VCaP (cell line): ENCODE measurements around the gene GSE1.

Experiments
- H3K27ac ChIP-seq: fragments of 450-650 bp; 2 replicates; pipeline ENCODE4 v1.5.1; 2017
- TF ChIP-seq, protein P1 (sequence below): fragments of 450-650 bp; conservative IDR thresholded peaks from 2 replicates; pipeline ENCODE4 v1.5.1; 2017; ENCODE audit warnings: mild to moderate bottlenecking, moderate library complexity

The GSE1 gene

GRCh38 chr16:85612801-85613603 is at the start of gene GSE1:
GSE1 (plus strand) TSS chr16:85613322; CDS start chr16:85613392, 70 bp downstream.
- TF ChIP-seq, protein P1, sequence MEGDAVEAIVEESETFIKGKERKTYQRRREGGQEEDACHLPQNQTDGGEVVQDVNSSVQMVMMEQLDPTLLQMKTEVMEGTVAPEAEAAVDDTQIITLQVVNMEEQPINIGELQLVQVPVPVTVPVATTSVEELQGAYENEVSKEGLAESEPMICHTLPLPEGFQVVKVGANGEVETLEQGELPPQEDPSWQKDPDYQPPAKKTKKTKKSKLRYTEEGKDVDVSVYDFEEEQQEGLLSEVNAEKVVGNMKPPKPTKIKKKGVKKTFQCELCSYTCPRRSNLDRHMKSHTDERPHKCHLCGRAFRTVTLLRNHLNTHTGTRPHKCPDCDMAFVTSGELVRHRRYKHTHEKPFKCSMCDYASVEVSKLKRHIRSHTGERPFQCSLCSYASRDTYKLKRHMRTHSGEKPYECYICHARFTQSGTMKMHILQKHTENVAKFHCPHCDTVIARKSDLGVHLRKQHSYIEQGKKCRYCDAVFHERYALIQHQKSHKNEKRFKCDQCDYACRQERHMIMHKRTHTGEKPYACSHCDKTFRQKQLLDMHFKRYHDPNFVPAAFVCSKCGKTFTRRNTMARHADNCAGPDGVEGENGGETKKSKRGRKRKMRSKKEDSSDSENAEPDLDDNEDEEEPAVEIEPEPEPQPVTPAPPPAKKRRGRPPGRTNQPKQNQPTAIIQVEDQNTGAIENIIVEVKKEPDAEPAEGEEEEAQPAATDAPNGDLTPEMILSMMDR: no peak
- H3K27ac ChIP-seq: peak within 1 kb of the TSS; percentile 85

- TF ChIP-seq, protein P1: no peak
- H3K27ac ChIP-seq: peak overlapping the region; percentile 47
Observed at GRCh38 chr16:85563515-85564276, 49.4 kb upstream of the GSE1 start.

DNA sequence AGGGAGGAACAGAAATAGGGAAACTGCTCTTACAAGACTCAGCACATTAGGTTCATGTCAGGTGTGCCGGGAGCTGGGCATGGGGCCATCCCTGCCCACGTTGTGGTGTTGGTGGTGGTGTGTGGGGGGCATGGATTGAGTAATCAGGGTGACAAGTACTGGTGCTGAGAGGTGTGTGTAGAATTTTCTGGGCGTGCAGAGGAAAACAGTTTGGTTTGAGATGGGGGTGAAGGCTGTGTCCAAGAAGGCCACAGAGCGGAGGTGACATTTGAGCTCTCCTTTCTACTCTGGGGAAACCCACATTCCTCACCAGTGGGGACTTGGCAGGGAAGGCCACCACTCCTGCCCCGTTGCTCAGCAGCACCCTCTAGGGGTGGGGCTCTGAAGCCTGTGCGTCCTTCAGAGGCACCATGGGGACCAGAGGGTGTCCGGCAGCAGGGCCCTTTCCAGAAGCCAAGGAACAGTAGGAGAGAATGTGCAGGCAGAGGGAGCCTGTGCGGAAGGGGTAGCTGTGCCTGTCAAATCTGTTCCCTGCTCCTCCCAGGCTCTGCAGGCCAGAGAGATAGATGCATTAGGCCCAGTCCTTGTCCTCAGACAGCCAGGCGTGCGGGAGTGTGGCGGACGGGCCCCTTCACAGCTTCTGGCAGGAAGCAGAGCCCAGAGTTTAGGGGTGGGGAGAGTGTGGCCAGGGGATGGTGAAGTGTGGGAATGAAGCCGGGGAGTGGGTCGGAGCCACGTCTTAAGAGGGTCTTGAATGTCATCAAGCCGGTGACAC is 48.7 kb upstream of the GSE1 start:
- TF ChIP-seq, protein P1: peak; percentile 20; the same call in 1 of the 2 replicates

GRCh38 chr16:85565340-85565739 is 47.8 kb upstream of the GSE1 start:
- H3K27ac ChIP-seq: no peak overlapping the region
- TF ChIP-seq, protein P1: no peak

More for the DNA sequence above, 48.7 kb upstream of the GSE1 start:
- H3K27ac ChIP-seq: peak overlapping the region; percentile 47; the same call in 1 of the 2 replicates

DNA sequence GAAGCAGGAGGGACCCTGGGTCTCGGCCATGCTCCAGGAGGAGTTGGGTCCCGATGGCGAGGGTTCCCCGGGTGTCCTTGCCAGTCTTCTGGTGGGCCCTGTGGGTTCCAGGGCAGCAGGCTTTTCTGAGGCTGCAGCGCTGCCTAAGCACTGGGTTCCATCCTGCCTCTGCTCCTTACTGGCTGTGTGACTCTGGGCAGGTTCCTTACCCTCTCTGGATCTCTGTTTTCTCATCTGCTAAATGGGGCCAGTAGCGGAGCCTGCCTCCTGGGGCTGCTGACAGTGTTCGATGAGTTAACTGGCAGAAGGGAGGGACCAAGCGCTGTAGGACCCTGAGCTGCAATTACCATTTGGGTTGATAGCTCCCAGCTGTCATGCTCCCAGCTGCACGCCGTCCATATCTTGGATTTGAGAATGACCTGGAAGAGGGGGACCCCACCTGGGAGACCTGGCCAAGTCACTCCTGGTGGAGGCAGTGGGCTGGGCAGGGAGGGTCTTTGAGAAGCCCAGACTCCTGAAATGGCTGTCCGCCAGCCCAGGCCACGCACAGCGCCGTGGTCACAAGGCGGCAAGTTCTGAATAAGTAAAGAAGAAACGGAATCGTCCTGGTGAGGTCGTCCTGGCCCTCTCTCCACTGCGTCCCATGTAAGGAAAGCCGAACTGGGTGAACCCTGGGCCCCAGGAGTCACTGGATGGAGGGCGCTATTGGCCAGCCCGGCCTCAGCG is 47.2 kb upstream of the GSE1 start:
- TF ChIP-seq, protein P1: no peak
- no peak overlapping the region for H3K27ac ChIP-seq

DNA sequence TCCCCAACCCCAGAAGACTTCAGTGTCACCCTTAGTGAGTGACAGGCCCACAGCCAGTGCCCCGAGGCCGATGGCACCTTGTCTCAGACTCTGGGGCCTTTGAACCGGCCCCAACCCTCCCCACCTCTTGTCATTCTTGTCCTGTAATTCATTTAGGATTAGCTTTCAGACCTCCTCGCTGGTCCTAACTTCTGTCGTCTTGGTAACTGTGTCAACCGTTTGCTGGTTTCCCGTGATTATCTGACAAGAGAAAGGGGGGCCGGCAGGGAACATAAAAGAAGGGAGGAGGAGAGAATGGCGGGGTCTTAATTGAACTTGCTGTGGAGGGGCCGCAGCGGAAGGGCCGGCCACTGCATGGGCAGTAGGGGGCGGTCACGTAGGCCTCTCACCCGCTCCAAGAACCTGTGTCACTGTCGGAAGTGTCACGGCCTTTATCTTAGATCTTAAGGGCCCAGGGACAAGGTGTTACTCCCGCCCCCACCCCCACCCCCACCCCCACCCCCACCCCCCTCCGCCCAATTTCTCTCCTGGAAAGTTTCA is 46.5 kb upstream of the GSE1 start:
- TF ChIP-seq, protein P1: no peak
- no peak overlapping the region for H3K27ac ChIP-seq
